OCI-LY7 (cell line): ENCODE measurements around the gene CMIP. TPM values are rescaled to one million over a fixed set of nuclear protein-coding genes. Genes with fewer than 3 reads are reported as not detected.
"Not testable (repeated sequence)": the region's sequence is repeated elsewhere in the genome, so short reads cannot be mapped to it uniquely, and the experiment has no call there.

Experiments used
- BruUV-seq: library from RNA; stranded (reverse); fragments of 400-500 nt; replicated peaks from 2 replicates; lab custom pipeline; 2021; lab: Mats Ljungman, UMichigan
- CTCF ChIA-PET: fragments of 300-600 bp; sonication (Branson Sonifier 250); formaldehyde crosslinking; loops from one replicate; lab custom pipeline; 2022; ENCODE audit warnings: antibody characterized with exemption; ENCODE audit not compliant: unreplicated experiment; lab: Charles Lee
- POLR2A ChIA-PET: fragments of 300-600 bp; sonication (Branson Sonifier 250); formaldehyde crosslinking; loops from one replicate; lab custom pipeline; 2022; ENCODE audit warnings: antibody characterized with exemption; lab: Charles Lee
- DNase-seq: peaks from one replicate; pipeline ENCODE4 v3.0.0-alpha.2; 2015; ENCODE audit warnings: low spot score
- H2AFZ ChIP-seq: fragments of 200-600 bp; sonication (generic), shearing (Covaris generic); 2 replicates; pipeline ENCODE4 v1.6.1; 2014; ENCODE audit warnings: mild to moderate bottlenecking, antibody characterized with exemption, low read length, moderate library complexity
- H3K27ac ChIP-seq: fragments of 200-600 bp; sonication (generic); 2 replicates; pipeline ENCODE4 v1.5.1; 2014; ENCODE audit warnings: mixed run types, low read depth, mild to moderate bottlenecking, moderate library complexity, low read length, inconsistent platforms; ENCODE audit not compliant: poor library complexity, severe bottlenecking
- H3K36me3 ChIP-seq: fragments of 200-600 bp; sonication (generic); 2 replicates; pipeline ENCODE4 v1.6.1; 2014; ENCODE audit warnings: mild to moderate bottlenecking, antibody characterized with exemption, low read length, moderate library complexity, mixed read lengths; ENCODE audit not compliant: insufficient read depth
- H3K4me1 ChIP-seq: fragments of 200-600 bp; sonication (generic); 2 replicates; pipeline ENCODE4 v1.5.1; 2014; ENCODE audit warnings: mild to moderate bottlenecking, low read length; ENCODE audit not compliant: insufficient read depth, poor library complexity, severe bottlenecking
- H3K4me2 ChIP-seq: fragments of 200-600 bp; sonication (generic); 2 replicates; pipeline ENCODE4 v1.6.1; 2014; ENCODE audit warnings: mild to moderate bottlenecking, low read length
- H3K4me3 ChIP-seq: fragments of 200-600 bp; sonication (generic); 2 replicates; pipeline ENCODE4 v1.5.1; 2014; ENCODE audit warnings: mild to moderate bottlenecking, low read depth, low read length; ENCODE audit not compliant: poor library complexity, severe bottlenecking
- H3K79me2 ChIP-seq: fragments of 200-600 bp; sonication (generic); 2 replicates; pipeline ENCODE4 v1.6.1; 2016; ENCODE audit warnings: low read depth, mild to moderate bottlenecking, low read length, moderate library complexity, mixed read lengths; ENCODE audit not compliant: insufficient read depth
- H3K9me2 ChIP-seq: fragments of 200-600 bp; sonication (generic); 2 replicates; pipeline ENCODE4 v1.6.1; 2016; ENCODE audit warnings: mild to moderate bottlenecking, low read length, mixed read lengths; ENCODE audit not compliant: insufficient read depth
- H3K9me3 ChIP-seq: fragments of 200-600 bp; sonication (generic); 2 replicates; pipeline ENCODE4 v1.6.1; 2014; ENCODE audit warnings: mild to moderate bottlenecking, mixed run types, low read length, mixed read lengths
- H4K20me1 ChIP-seq: fragments of 200-600 bp; sonication (generic); 2 replicates; pipeline ENCODE4 v1.6.1; 2014; ENCODE audit warnings: mild to moderate bottlenecking, antibody characterized with exemption, low read length, moderate library complexity, mixed read lengths; ENCODE audit not compliant: insufficient read depth
- CTCF ChIP-seq: fragments of 200-600 bp; sonication (generic); conservative IDR thresholded peaks from 2 replicates; pipeline ENCODE4 v1.5.1; 2014; ENCODE audit warnings: mild to moderate bottlenecking, antibody characterized with exemption, low read length, moderate library complexity, mixed read lengths
- EZH2phosphoT487 ChIP-seq: fragments of 200-600 bp; sonication (generic); IDR thresholded peaks from 2 replicates; pipeline ENCODE4 v1.6.1; 2018; ENCODE audit warnings: low read depth, borderline replicate concordance, mild to moderate bottlenecking, mixed run types, antibody characterized with exemption, low read length, moderate library complexity, mixed read lengths
- intact Hi-C: fragments of 100-400 bp; cut with micrococcal nuclease; formaldehyde crosslinking; loops from one replicate; pipeline ENCODE4 v1.10.0; 2022; ENCODE audit not compliant: unreplicated experiment
- total RNA-seq, 2 experiments: library from RNA; depleted of rRNA in 1 of 2; stranded (reverse); fragments of >200 nt in 1 of 2; shearing (Covaris generic) in 1 of 2; gene quantifications; 2 replicates each; pipeline ENCODE4 v1.2.3, GENCODE V29; 2014 to 2022

The CMIP gene
- total RNA-seq, 2 experiments from 2014 or later = 15.4 to 70.3 TPM

- Histone ChIP-seq H3K9me2 (no peaks in the 10 kb centered on the region), H3K4me2 (no peak overlapping the region), H4K20me1 (no peaks in the 10 kb centered on the region), H3K36me3 (peaks cover 7% of the 10 kb centered on the region; the same call in 1 of the 2 replicates), H3K27ac (no peak overlapping the region), H3K9me3 (no peaks in the 10 kb centered on the region), H3K4me1 (no peaks in the 10 kb centered on the region), H3K79me2 (no peaks in the 10 kb centered on the region), H3K4me3 (no peak overlapping the region), H2AFZ (no peak overlapping the region)
- no peak for DNase-seq
- BruUV-seq = no TSS peak
- POLR2A ChIA-PET = no interaction called here
- intact Hi-C loops = no loop called here
- TF ChIP-seq CTCF = no peak
- no peak for TF ChIP-seq EZH2phosphoT487
- CTCF ChIA-PET = no interaction called here
These were observed 242.5 kb downstream of the CMIP start for GRCh38 chr16:81687131-81687456.

- Histone ChIP-seq H3K79me2 (no peaks in the 10 kb centered on the region), H3K4me1 (no peaks in the 10 kb centered on the region), H3K36me3 (peaks cover 18% of the 10 kb centered on the region; the same call in 1 of the 2 replicates), H3K9me2 (no peaks in the 10 kb centered on the region), H3K4me3 (no peak overlapping the region), H2AFZ (no peak overlapping the region), H3K9me3 (no peaks in the 10 kb centered on the region), H3K4me2 (no peak overlapping the region), H4K20me1 (no peaks in the 10 kb centered on the region), H3K27ac (no peak overlapping the region)
- ChIA-PET CTCF (no interaction called here), POLR2A (no interaction called here)
- no peak for TF ChIP-seq EZH2phosphoT487
- TF ChIP-seq CTCF = no peak
- no TSS peak for BruUV-seq
- no peak for DNase-seq
- intact Hi-C loops = no loop called here
These were observed 243.6 kb downstream of the CMIP start for GRCh38 chr16:81688182-81688581.

- intact Hi-C loops, H3K4me2 ChIP-seq, H4K20me1 ChIP-seq: not testable (repeated sequence)
These were observed 244.2 kb downstream of the CMIP start for GRCh38 chr16:81688839-81689238.

More at GRCh38 chr16:81688839-81689238, 244.2 kb downstream of the CMIP start:
- H3K36me3 ChIP-seq = peaks cover 24% of the 10 kb centered on the region; the same call in 1 of the 2 replicates
- H3K27ac ChIP-seq, H3K4me1 ChIP-seq, H3K4me3 ChIP-seq, DNase-seq, H3K9me3 ChIP-seq, POLR2A ChIA-PET, H3K79me2 ChIP-seq, CTCF ChIA-PET, H2AFZ ChIP-seq, H3K9me2 ChIP-seq, BruUV-seq: not testable (repeated sequence)
